GM12875 (cell line): ENCODE data around the gene NSF.
"Not testable (repeated sequence)": the region's sequence is repeated elsewhere in the genome, so short reads cannot be mapped to it uniquely, and the experiment has no call there.

Experiments
- H3K4me3 ChIP-seq: one replicate; pipeline ENCODE4 v1.5.1; 2011; ENCODE audit warnings: low read depth, low read length, control low read depth

The NSF gene

DNA sequence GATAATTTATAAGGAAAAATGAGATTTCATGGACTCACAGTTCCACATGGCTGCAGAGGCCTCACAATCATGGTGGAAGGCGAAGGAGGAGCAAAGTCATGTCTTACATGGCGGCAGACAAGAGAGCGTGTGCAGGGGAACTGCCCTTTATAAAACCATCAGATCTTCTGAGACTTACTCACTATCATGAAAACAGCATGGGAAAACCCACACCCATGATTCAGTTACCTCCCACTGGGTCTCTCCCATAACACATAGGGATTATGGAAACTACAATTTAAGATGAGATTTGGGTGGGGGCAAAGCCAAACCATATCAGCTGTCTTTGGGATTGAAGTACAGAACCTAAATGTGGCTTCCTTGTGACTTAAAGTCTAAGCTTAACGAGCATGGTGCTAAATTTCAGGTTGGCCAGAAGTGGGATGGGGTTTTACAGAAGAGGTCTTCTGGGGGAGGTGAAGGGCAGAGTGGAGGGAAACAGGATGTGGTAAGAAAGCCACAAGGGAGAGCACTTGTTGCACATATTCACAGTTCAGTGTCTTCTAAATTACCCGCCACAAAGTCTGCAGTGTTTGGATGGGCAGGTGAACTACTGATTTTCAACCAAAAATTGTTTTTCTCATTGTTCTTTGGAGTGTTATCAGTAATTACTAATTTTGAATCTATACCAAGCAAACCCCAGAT, 38.4 kb downstream of the NSF start:
- H3K4me3 ChIP-seq, result not testable (repeated sequence)

DNA sequence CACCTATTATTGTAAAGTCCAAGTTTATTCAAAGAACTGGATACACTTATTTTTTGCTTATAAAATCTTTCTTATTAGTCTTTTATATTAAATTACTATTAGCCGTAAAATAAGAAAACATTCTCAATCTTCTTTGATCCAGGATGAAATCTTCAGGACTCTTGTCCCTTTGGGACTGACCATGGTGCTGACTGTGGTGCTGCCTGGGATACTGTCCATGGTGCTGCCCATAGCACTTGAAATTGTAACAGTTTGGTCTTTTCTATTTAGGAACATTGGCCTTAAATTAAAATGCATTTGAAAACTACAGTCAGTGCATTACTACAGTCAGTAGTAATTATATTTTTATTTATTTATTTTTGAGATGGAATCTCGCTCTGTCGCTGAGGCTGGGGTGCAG, 41.7 kb downstream of the NSF start:
- not testable (repeated sequence) for H3K4me3 ChIP-seq

DNA sequence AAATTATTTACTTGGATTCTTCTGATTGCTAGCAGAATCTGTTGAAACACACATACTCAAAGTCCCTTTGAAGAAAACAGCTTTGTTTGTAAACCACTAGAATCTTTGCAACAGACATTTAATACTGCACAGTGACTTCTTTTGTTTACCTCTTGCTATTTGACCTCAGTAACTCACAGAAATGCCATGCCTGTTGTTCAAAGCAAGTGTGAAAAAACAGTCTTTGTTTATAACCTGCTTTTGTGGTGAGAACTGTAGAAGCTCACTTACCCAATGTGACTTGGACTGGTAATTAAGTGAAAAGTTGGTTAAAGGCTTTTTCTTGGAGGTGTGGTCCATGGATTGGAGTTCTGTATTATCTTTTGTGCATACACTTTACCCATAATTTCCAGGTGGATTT, 44.4 kb downstream of the NSF start:
- not testable (repeated sequence) for H3K4me3 ChIP-seq

DNA sequence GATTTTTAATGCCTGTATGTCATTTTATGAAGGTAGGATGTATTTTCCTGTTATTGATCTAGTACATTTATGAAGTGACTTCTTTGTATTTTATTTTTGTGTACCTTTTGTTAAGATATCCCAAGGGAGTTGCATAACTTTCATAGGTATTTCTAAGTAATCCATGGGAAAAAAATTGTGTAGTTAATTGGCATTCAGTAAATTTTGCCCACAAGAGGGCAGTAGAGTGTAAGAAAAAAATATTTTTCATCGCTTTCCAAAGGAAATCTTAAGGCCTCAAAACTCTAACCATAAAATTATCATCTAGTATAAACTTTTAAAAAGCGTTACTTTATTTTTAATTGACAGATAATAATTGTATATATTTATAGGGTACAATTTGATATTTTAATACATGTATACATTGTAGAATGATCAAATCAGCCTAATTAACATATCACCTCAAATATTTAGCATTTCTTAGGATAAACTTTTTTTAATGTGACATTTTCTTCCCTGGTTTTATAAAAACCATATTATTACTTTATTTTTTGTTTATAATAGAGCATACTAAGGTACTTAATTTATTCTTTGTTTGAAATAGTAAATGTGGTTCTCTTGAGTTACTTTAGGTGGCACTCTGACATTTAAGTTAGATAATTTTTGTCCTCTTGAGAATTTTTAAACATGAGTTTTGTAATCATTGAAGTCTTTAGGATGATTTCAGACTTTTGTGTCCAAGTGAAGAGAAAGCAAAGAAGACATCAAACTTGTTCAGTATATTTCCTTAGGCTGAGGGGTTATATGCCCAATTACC, 51.6 kb downstream of the NSF start:
- not testable (repeated sequence) for H3K4me3 ChIP-seq

DNA sequence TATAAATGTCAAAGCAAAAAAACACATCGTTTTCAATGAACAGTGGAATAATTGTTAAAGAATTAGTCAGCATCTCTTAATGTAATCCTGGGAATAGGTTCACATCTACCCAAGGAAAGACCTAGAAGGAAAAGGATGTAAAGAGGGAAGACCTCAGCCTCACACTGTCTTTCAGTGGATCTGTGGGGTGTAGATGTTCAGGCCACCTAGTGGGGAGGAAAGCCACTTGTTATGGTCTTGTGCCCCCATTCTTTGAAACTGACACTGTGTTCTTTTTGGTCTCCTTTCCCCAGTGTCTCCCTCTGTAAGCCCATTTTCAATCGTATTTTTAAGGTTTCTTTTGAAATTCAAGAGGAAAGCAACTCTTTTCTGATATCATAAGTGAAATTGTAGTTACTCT, 56.8 kb downstream of the NSF start:
- not testable (repeated sequence) for H3K4me3 ChIP-seq

DNA sequence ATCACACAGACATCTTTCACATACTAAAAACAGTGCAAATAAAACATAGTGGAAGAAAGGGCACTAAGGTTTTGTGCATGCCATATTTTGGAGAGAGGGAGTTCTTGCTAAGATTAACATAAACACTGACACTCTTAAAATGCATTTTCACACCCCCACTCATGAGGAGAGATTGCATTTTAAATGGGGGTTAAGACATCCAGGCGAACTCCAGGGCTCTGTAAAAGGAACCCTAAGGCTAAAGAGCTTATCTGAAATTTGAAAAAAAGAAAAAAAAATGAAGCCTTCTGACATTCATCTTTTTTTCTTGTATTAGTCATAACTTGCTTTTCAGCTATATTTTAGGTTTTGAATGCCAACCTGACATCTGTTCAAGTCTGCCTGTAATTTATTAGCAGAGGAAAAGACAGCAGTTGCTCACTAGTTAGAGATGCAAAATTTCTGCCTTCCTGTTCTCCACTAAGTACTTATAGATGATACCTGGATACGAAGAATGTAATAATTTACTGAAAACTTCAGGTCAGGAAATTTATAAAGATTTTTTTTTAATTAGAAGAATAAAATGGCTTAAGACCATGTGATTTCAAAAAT, 57.3 kb downstream of the NSF start:
- H3K4me3 ChIP-seq, result not testable (repeated sequence)

DNA sequence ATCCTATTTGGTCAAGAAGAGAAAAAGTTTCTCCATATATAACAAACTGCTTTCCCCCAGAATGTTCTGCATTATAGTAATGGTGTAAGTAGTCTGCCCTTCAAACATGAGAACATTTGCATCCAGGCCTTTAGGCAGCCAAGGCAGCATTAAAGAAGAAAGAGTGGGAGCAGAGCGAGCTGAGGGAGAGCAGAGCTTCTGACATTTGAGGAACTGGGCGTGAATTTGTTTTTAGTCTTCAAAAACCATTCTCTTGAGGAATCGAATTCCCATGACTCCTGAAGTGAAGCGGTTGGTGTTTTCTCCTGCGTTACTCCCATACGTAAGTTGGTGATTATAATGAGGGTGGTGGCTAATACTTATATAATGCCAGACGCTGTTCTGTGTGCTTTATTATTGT, 58.8 kb downstream of the NSF start:
- not testable (repeated sequence) for H3K4me3 ChIP-seq

DNA sequence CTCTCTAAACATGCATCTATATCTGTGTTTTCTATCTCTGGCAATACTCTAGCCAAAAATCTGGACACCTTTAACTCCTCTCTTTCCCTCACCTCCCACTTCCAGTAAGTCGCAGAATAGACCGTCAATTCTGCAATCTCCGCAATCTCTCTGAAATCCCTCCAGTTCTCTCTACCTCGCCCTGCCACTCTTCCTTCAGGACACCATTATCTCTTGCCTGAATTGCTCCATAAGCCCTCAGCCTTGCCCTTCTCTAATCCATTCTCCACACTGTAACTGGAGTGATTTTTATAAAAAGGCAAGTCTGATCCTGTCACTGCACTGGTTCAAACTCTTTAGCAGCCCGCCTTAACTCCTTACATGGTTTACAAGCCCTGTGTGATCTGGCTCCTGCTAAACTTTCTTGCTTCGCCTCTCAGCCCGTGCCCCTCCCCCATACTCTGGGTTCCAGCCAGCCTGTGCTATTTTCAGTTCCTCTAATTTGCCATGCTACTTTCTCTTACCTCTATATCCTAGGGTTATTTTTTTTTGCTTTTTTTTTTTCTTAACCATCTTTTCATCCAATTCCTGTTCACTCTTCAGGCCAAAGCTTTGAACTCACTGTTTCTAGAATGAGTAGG, 61.7 kb downstream of the NSF start:
- H3K4me3 ChIP-seq, result not testable (repeated sequence)

DNA sequence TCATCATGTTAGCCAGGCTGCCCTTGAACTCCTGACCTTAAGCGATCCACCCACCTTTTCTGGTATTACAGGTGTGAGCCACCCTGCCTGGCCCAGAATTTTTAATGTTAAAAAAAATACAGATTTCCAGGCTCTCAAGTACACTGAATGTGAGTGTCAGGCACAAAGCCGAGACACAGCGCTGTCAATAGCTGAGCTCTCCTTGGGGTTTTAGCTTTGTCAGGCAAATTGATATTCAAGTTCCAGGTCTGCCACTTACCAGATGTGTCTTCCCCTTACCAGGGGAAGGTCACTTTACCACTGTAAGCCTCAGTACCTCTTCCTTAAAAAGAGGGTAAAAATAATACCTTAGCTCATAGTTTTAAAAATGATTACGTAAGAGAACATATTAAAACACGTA, 67.8 kb downstream of the NSF start:
- H3K4me3 ChIP-seq, result not testable (repeated sequence)

DNA sequence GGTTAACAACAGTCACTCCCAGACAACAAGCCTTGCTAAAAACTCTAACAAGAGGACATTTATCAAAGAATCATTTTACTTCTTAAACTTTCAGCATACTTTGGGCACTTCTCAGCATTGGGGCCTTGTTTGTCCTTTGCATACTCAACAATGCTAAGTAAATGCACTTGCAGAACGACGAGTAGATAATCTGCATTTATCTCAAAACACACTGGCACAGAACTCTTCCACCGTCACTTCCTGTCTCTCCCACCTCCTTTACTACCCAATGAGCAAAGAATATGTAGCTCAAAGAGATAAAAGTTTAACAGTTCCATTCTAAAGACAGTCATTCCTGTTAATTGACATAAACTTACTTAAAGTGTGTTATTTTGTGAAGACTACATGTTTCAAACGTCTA, 69.2 kb downstream of the NSF start:
- not testable (repeated sequence) for H3K4me3 ChIP-seq

DNA sequence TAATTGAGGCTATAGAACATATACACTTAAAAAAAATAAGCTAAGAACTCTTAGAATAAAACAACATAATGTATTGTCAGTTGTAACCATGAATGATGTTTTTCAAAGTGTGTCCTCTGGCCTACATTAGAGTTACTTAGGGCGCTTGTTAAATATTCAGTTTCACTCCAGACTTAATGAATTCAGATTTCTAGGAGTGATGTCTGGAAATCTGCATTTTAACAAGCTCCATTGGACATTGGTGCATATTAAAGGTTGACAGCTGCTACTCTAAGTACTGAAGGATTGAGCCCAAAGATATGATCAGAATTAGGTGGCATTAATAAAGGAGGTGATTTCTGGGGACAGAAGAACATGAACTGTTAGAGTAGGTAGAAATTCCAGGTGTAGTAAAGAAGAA, 72.7 kb downstream of the NSF start:
- H3K4me3 ChIP-seq, result not testable (repeated sequence)

DNA sequence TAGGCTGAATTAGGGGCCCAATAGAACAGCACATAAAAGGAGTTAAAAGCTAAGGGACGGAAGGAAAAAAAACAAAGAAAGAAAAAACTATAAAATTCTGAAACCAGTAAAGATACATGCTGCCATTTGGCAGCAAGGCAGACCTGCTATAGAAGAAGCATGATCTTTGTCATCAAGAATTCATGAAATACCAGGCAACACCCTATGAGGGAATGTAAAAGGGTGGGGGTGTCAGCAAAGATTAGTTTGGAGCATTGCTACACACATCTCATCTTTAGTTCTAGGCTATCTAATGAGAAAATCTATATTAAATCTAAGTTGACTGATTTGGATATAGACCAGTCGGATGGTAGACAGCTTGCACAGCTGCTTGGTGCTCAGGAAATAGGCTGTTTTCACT, 73.1 kb downstream of the NSF start:
- H3K4me3 ChIP-seq, result not testable (repeated sequence)

DNA sequence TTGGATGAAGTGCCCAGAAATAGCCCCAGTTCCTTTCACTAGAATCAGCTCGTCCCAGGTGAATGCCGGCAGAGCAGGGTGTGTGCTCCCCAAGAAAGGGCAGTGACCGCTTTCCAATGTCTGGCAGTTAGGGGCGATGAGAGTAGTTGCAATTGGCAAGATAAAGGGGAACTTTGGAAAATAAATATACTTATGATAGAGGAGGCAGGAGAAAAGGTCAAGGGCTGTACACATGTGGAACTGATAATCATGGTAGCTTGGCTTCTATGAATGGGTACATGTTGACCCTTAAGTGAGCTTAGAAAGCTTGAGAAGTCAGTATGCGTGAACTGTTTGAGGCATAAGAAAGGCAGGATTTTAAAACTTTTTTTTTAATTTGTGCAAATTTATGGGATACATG, 75.5 kb downstream of the NSF start:
- H3K4me3 ChIP-seq, result not testable (repeated sequence)

DNA sequence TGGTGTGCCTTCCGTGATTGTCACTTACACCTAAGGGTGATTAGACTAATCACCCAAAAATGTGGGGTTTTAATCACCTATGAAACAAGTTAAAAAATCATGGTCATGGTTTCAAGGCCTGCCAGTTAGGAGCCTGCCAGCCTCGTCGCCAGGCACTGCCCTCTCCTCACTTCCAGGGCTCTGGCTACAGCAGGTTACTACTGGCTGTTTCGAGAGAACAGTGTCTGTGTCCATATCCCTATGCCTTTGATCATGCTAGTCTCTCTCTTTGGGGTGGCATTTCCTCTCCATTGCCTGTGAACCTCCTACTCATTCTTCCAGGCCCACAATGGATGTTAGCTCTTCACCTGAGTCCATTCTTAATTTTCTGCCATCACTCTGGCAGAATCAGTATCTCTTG, 80.3 kb downstream of the NSF start:
- H3K4me3 ChIP-seq, result not testable (repeated sequence)

DNA sequence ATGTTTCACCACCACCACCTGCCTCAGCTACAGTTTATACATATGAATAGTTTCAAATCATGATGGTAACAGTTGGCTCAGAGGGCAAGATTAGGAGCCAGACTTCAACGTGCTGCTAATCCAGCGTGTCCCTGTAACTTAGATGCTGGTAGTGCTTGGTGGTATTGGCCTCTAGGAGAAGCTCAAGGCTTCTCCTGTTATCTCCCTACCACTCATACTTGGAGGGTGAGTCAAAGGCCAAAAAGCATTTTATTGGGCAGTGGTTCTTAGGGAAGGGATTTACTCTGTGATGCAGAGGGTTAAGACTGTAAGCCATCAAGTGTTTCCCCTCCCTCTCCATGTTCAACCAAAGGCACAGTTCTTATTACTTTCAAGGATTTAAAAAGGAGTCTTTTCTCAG, 82.3 kb downstream of the NSF start:
- H3K4me3 ChIP-seq, result not testable (repeated sequence)

DNA sequence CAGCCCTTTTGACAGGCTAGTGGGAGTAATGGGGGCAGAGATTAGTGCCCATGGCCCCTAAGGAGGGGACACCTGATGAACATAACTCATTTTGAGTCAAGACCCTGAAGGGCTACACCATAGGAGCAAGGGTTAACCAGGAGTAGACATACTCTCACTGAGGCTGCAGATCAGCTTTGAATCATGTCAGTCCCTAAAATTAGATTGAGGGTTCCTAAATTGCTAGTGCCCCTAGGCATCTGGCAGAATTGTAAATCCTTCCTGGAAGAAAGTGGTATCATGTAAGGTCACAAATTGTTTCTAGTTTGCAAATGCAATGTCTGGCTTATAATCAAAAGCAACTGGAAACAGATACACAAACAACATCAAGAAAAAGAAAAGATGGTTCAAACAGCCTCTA, 87.3 kb downstream of the NSF start:
- H3K4me3 ChIP-seq, result not testable (repeated sequence)

DNA sequence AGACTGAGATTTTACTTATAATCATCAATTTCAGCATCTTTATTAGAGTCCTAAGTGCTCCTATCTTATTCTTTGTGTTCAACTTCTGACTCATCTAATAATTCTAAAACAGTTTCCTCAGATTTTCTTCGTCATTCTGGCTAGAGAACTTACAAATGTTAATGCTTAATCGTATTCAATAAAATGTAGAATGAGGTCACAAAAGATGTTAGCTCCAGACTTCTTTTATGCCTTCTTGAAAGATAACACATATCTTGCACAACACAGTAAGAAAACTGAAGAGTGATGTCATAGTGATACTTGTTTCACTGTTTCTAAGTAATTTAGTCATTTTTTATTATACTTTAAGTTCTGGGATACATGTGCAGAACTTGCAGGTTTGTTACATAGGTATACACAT, 93.2 kb downstream of the NSF start:
- not testable (repeated sequence) for H3K4me3 ChIP-seq

DNA sequence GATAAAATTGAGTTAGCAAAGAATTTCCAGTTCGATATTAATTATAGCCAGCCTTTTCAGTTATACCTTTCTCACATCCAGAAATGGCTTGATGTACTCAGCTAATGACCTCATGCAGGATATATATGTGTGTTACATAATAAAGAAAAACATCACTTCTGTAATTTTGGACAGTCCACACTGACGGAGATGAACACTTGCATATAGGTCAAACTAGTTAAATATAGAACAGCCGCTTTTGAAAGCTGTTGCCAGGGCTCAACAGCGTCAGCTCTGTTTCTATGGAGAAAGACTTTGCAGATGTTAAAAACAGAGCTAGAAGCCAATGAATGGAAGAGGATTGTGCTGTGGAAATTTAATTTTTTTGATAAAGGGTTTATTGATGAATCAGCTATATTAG, 94.8 kb downstream of the NSF start:
- H3K4me3 ChIP-seq, result not testable (repeated sequence)

DNA sequence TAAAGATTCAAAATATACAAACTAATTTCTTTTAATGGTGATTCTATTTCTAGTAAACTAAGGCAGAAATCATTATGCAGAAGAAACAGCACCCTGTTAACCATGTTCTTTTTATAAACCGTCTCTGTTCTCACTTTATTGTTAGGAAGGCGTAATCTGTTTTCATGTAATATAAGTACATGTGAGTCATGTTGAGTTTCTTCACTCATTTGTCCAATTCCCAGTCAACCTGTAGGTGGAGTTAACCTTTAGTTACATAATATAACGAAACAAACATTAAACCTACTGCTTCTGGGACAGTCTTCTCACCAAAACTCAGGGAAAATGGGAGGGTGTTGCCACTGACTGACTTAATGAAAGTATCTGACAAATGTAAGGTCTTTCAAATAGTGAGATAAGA, 101.7 kb downstream of the NSF start:
- not testable (repeated sequence) for H3K4me3 ChIP-seq

DNA sequence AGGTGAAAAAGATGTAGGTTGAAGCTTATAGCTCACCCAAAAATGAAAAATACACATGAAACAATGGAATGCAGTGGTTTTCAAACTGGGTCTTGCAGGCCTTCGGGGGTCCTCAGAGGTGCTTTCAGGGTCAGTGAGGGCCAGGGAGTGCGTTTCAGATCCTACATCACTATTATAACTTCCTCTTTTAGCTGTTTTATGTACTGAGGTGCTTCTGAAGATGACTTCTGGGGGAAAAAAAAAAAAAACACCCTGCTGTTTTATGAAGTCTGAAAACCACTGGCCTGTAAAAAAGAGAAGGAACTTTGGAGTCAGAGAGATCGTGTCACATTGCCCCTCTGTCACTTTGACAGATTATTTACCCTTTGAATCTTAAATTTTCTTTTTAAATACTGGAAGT, 102.8 kb downstream of the NSF start:
- H3K4me3 ChIP-seq, result not testable (repeated sequence)

DNA sequence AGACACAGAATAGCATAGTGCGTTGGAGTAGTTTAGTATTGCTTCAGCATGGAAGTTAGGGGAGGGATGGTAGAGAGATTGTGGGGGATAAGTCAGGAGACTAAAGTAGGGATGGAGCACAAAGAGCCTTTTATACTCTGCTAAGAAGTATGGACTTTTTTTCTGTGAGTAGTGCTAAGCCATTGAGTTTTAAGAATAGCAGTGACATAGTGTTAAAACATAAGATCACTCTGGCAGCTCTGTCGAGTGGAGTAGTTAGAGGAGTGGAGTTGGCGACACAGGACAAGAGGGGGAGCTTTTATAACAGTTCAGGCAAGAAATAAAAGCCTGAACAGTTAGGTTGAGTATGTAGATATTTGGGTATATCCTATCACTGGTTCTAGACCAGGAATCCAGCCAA, 106.1 kb downstream of the NSF start:
- not testable (repeated sequence) for H3K4me3 ChIP-seq

DNA sequence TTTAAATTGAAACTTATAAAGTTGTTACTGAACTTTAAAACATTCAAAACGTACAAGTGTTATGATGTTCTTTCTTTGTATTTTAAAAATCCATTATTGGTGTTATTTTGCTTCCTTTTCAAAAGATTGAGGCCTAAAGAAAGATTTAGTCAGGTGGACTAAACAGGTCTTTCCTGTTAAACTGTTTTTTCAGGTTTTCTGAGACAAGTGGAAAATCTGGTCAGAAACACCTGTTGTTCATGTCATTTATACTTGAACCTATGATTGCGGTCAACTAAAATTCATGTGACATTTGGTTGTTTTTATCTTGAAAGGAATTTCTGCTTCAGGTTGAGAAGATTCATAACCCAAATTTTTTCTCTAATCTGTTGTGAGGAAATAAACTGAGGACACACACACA, 108.5 kb downstream of the NSF start:
- not testable (repeated sequence) for H3K4me3 ChIP-seq
